Skeletal muscle tissue (tissue), 4 donors: ENCODE measurements around the gene CRYAB. TPM values are rescaled to one million over a fixed set of nuclear protein-coding genes. Genes with fewer than 3 reads are reported as not detected.

Experiments used
- H3K27ac ChIP-seq: one replicate; pipeline ENCODE4 v1.7.0; 2013; ENCODE audit warnings: mild to moderate bottlenecking, low read depth, low read length, inconsistent platforms
- H3K27me3 ChIP-seq, 3 donors: one replicate each; pipeline ENCODE4 v1.7.0; 2013; ENCODE audit warnings: low read length in 3 of 3; ENCODE audit not compliant: control insufficient read depth in 3 of 3, insufficient read depth in 3 of 3
- H3K36me3 ChIP-seq, 3 donors: one replicate each; pipeline ENCODE4 v1.7.0; 2013; ENCODE audit warnings: low read length in 3 of 3; ENCODE audit not compliant: control insufficient read depth in 3 of 3, insufficient read depth in 3 of 3
- H3K4me1 ChIP-seq, 3 donors: one replicate each; pipeline ENCODE4 v1.7.0; 2013; ENCODE audit warnings: low read length in 3 of 3, mild to moderate bottlenecking in 3 of 3; ENCODE audit not compliant: control insufficient read depth in 3 of 3, insufficient read depth in 3 of 3
- H3K4me3 ChIP-seq, 3 donors: one replicate each; pipeline ENCODE4 v1.7.0; 2013; ENCODE audit warnings: low read length in 3 of 3
- H3K9ac ChIP-seq, 3 donors: one replicate each; pipeline ENCODE4 v1.7.0; 2013; ENCODE audit warnings: low read length in 3 of 3, mild to moderate bottlenecking in 3 of 3, moderate library complexity in 2 of 3, low read depth in 1 of 3
- H3K9me3 ChIP-seq, 3 donors: one replicate each; pipeline ENCODE4 v1.7.0; 2013; ENCODE audit warnings: low read length in 3 of 3; ENCODE audit not compliant: control insufficient read depth in 3 of 3
- total RNA-seq: library from RNA; depleted of rRNA; stranded (reverse); fragments of >200 nt; gene quantifications from one replicate; pipeline ENCODE4 v1.2.3, GENCODE V29; 2014
- donor health status: Osteomylitis.

The CRYAB gene, protein sequence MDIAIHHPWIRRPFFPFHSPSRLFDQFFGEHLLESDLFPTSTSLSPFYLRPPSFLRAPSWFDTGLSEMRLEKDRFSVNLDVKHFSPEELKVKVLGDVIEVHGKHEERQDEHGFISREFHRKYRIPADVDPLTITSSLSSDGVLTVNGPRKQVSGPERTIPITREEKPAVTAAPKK
- 37.6 TPM for total RNA-seq

DNA sequence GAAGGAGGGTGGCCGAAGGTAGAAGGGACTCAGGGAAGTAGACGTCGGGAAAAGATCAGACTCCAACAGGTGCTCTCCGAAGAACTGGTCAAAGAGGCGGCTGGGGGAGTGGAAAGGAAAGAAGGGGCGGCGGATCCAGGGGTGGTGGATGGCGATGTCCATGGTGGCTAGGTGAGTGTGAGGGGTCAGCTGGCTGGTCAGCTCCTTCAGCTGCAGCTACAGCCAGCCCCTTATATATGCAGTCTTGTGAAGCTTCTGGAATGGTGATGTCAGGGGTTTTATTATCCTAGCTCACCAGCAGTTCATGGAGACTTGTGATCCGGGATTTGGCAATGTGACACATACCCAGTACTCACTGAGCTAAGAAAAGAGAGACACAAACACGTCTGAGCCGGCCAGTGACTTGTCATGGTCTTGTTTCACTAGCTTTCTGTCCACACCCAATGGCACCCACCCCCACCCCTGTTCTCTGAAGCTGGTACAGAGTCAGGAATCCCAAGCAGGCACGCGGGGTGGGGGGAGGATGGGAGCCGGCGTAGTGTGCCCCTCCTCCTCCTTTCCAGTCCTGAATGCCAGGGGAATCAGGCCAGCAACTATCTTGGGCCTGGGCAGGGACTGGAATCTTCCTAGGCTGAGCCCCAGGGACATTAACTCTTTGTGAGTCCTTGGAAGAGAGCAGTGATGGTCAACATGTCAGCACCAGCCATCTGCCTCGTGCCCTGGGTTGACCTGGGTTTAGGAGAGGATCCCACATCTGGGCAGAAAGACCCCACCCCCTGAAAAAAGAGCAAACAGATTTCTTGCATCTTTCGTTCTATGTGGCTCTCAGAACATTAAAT is at the start of gene CRYAB:
CRYAB (minus strand) TSS at position 208 of the 839 bp plus-strand sequence; CDS start at position 162, 46 bp downstream.
- no peaks in the 10 kb centered on the region for H3K27me3 ChIP-seq
- H3K9ac ChIP-seq = peak within 1 kb of the TSS; percentile 88 to 97 (median 97)
- peak within 1 kb of the TSS; percentile 98 for H3K27ac ChIP-seq
- H3K4me1 ChIP-seq = peaks cover 26 to 47% (median 31%) of the 10 kb centered on the region in 3 donors
- H3K4me3 ChIP-seq = peak within 1 kb of the TSS; percentile 82 to 92 (median 86)
- no peaks in the 10 kb centered on the region for H3K9me3 ChIP-seq
- peaks cover 26 to 28% (median 28%) of the 10 kb centered on the region in 3 donors for H3K36me3 ChIP-seq

DNA sequence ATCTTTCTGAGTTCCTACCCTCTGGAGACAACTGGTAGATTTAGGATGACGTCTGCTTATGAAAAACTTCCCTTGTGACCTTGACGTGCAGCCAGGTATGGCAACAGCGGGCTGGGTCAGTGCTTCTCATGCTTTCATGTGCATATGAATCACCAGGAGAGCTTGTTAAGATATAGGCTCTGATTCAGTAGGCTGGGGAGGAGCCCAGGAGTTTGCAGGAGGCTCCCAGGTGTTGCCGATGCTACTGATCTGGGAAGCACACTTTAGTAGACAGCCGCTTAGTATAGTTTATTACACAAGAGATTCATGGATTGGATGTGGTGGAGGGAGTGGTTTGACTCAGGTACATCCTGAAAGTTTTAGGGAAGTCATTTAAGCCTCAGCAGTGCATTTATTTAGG is 49.3 kb upstream of the CRYAB start:
- no peak overlapping the region for H3K27ac ChIP-seq
- no peak overlapping the region for H3K4me3 ChIP-seq
- H3K27me3 ChIP-seq = no peaks in the 10 kb centered on the region
- H3K4me1 ChIP-seq = peaks cover 12 to 25% (median 21%) of the 10 kb centered on the region in 3 donors
- peaks cover 0 to 7% (median 0%) of the 10 kb centered on the region in 3 donors for H3K36me3 ChIP-seq
- no peaks in the 10 kb centered on the region for H3K9me3 ChIP-seq
- peak overlapping the region in 1 of 3 donors; percentile 16 for H3K9ac ChIP-seq

DNA sequence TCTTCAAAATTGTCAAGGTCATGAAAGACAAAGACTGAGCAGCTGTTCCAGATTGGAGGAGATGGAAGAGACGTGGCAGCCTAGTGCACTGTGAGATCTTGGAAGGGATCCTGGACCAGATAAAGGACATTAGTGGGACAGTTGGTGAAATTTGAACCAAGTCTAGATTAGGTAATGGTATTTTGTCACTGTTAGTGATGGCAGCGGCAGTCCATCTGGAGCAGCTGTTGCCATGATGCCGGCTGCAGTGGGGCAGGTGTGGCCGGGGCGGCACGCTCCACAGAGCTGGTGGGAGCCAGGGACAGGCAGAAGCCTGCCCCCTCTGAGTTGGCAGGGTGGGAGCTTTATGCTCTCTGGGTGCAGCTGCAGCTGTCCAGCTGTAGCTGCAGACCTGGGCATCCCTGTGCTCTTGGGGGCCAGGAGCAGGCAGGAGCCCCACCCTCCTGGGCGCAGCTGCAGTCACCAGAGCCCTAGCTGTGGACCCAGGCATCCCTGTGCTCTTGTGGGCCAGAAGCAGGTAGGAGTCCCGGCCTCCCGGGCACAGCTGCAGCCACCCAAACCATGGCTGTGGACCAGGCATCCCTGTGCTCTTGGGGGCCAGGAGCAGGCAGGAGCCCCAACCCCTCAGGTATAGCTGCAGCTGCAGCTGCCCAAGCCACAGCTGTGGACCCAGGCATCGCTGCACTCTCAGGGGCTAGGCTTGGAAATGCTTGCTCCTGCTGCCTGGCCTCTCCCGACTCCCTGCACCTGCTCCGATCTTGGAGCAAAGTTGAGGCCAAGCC is 46.3 kb upstream of the CRYAB start:
- H3K4me1 ChIP-seq = peaks cover 12 to 25% (median 21%) of the 10 kb centered on the region in 3 donors
- H3K27me3 ChIP-seq = no peaks in the 10 kb centered on the region
- H3K9ac ChIP-seq = peak overlapping the region in 1 of 3 donors; percentile 33
- H3K27ac ChIP-seq = peak overlapping the region; percentile 75
- H3K36me3 ChIP-seq = no peaks in the 10 kb centered on the region
- H3K4me3 ChIP-seq = peak overlapping the region in 1 of 3 donors; percentile 20
- no peaks in the 10 kb centered on the region for H3K9me3 ChIP-seq

DNA sequence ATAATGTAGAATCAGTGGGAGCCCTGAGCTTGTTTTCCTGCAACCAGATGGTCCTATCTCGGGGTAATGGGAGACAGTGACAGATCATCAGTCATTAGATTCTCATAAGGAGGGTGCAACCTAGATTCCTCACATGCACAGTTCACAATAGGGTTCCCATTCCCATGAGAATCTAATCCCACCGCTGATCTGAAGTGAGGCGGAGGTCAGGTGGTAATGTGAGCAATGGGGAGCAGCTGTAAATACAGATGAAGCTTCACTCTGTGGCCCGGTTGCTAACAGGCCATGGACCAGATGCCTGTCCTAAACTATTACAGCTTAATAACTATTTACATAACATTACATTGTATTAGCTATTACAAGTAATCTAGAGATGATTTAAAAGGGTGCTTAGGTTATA is 42.6 kb upstream of the CRYAB start:
- Histone ChIP-seq H3K27ac (no peak overlapping the region), H3K36me3 (no peaks in the 10 kb centered on the region), H3K9ac (no peak overlapping the region), H3K4me1 (peaks cover 12 to 21% (median 16%) of the 10 kb centered on the region in 3 donors), H3K27me3 (no peaks in the 10 kb centered on the region), H3K9me3 (no peaks in the 10 kb centered on the region), H3K4me3 (no peak overlapping the region)

DNA sequence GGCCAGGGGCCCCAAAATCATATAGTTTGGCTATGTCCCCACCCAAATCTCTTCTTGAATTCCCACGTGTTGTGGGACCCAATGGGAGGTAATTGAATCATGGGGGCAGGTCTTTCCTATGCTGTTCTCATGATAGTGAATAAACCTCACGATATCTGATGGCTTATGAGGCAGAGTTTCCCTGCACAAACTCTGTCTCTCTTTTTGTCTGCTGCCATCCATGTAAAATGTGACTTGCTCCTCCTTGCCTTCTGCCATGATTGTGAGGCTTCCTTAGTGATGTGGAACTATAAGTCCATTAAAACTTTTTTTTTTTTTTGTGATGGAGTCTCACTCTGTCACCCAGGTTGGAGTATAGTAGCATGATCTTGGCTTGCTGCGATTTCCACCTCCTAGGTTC is 40.0 kb upstream of the CRYAB start:
- Histone ChIP-seq H3K4me3 (no peak overlapping the region), H3K36me3 (no peaks in the 10 kb centered on the region), H3K9me3 (no peaks in the 10 kb centered on the region), H3K27me3 (no peaks in the 10 kb centered on the region), H3K9ac (no peak overlapping the region), H3K27ac (no peak overlapping the region), H3K4me1 (peaks cover 0 to 3% (median 2%) of the 10 kb centered on the region in 3 donors)

DNA sequence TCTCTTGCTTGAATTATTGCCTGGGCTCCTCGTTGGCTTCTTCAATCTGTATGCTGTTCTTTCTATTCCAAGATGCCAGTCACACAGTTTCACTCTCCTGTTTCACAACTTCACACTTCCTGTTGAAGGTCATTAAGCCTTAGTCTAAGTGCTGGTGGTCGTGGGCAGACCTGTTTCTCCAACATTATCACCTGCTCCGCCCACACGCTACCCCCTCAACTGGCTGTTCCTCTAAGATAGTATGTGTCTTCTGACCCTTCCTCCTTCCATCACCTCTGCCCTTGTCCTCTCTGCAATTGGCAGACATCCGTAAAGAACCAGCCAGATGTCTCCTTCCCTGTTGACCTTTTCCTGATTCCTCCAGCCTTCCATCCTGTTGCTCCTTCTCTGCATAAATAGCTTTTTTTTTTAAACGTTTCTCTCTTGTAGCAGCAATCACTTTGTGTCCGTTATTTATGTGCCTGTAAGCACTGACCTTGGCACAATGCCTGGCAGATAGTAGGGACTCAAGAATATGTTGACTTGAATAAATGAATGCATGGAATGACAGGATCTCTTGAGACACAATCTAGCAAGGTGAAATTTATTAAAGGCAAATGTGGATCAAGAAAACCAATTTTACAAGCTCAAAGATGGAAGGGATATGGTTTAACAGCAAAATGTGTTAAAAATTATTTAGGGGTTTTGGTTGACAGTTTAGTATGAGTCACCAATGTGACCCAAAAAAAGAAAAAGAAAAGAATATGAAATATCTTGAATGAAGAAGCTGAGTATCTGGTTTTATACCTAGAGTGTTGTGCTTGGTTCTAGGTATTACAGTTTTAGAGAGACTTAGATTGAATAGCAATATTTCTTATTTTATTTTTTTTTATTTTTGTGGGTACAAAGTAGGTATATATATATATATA is 38.2 kb upstream of the CRYAB start:
- no peaks in the 10 kb centered on the region for H3K9me3 ChIP-seq
- no peak overlapping the region for H3K27ac ChIP-seq
- H3K4me3 ChIP-seq = no peak overlapping the region
- no peak overlapping the region for H3K9ac ChIP-seq
- peaks cover 0 to 3% (median 2%) of the 10 kb centered on the region in 3 donors for H3K4me1 ChIP-seq
- H3K36me3 ChIP-seq = no peaks in the 10 kb centered on the region
- no peaks in the 10 kb centered on the region for H3K27me3 ChIP-seq

DNA sequence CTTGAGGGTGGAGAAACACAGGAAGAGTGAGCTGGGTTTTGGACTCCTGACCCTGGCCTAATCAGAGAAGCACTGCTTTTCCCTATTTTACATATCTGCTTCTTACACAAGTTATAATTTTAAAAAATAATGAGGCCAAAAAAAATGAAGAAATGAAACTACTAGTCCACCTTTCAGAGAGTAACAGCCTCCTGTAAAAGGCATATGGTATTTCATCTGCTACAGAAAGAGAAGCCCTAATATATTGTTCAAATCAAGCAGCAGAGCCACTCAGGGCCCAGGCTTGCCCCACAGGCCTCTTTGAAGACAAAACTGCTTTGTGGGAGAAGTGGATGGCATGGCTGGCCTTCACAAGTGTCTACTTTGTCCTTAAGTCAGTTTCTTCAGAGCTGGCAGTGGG is 35.6 kb upstream of the CRYAB start:
- Histone ChIP-seq H3K9ac (no peak overlapping the region), H3K9me3 (no peaks in the 10 kb centered on the region), H3K27ac (no peak overlapping the region), H3K27me3 (no peaks in the 10 kb centered on the region), H3K4me3 (no peak overlapping the region), H3K4me1 (peaks cover 5 to 10% (median 7%) of the 10 kb centered on the region in 3 donors), H3K36me3 (no peaks in the 10 kb centered on the region)

DNA sequence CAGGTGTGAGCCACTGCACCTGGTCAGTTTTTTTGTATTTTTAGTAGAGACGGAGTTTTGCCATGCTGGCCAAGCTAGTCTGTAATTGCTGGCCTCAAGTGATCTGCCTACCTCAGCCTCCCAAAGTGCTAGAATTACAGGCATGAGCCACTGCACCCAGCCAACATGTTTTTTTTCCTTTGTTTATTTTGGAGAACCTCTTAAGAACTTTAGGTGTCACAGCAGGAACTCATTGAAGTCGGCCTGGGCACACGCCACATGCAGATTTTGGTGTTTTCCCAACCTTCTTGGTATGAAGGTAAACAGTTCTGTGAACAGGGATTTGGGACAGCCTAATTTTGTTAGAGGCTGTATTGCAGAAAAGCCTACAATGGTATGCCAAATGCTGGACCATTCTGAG is 34.9 kb upstream of the CRYAB start:
- no peak overlapping the region for H3K4me3 ChIP-seq
- H3K9me3 ChIP-seq = no peaks in the 10 kb centered on the region
- H3K27me3 ChIP-seq = no peaks in the 10 kb centered on the region
- H3K36me3 ChIP-seq = no peaks in the 10 kb centered on the region
- H3K27ac ChIP-seq = no peak overlapping the region
- peak overlapping the region in 1 of 3 donors; percentile 1 for H3K9ac ChIP-seq
- peaks cover 8 to 16% (median 11%) of the 10 kb centered on the region in 3 donors for H3K4me1 ChIP-seq

DNA sequence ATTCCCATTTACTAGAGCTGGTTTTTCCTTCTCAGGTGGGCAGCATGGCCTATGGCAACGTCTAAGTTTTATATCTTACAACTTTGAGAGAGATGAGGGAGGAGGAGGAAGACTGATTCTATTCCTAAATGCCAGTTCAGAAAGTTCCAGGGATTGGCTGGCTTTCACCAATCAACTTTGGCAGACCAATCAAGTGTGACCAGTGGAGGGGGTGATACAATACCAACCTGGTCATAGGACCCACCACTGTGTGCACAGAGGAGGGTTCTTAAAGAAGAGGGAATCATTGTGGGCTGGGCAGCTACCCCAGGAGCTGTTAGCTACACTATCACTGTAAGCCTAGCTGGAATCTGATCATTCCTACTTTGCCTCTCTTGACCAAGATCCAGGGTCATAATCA is 33.6 kb upstream of the CRYAB start:
- no peaks in the 10 kb centered on the region for H3K36me3 ChIP-seq
- H3K4me1 ChIP-seq = peaks cover 8 to 25% (median 12%) of the 10 kb centered on the region in 3 donors
- no peaks in the 10 kb centered on the region for H3K27me3 ChIP-seq
- H3K9ac ChIP-seq = no peak overlapping the region
- no peaks in the 10 kb centered on the region for H3K9me3 ChIP-seq
- H3K27ac ChIP-seq = peak overlapping the region; percentile 28
- no peak overlapping the region for H3K4me3 ChIP-seq
